Measurements from ENCODE around the gene STK38L.

Gene STK38L

GRCh38 chr12:27333403-27334009 is 89.4 kb downstream of the STK38L start (continued):
- TF ChIP-seq ZNF23 (tag by site-specific recombination; IDR thresholded peaks at IDR 0.05; ENCODE audit: borderline replicate concordance) = no peak
- TF ChIP-seq ZFHX2 (tag by site-specific recombination; conservative IDR thresholded peaks at IDR 0.05) = peak; percentile 68
- no peak for TF ChIP-seq KLF10 (tag by site-specific recombination; IDR thresholded peaks at IDR 0.05)
- TF ChIP-seq ZNF610 (tag by site-specific recombination; IDR thresholded peaks at IDR 0.05; ENCODE audit: borderline replicate concordance) = no peak
- TF ChIP-seq ZNF658 (tag by site-specific recombination; IDR thresholded peaks at IDR 0.05) = no peak
- TF ChIP-seq KLF1 (tag by site-specific recombination; IDR thresholded peaks at IDR 0.05) = no peak
- TF ChIP-seq SALL2 (tag by site-specific recombination; IDR thresholded peaks at IDR 0.05; ENCODE audit: borderline replicate concordance) = no peak
- TF ChIP-seq ZNF146 (tag by site-specific recombination; IDR thresholded peaks at IDR 0.05) = no peak
- no peak for TF ChIP-seq ZNF639 (tag by site-specific recombination; IDR thresholded peaks at IDR 0.05)
- TF ChIP-seq MYNN (tag by site-specific recombination; IDR thresholded peaks at IDR 0.05; ENCODE audit: borderline replicate concordance) = no peak
- TF ChIP-seq ZNF211 (tag by site-specific recombination; IDR thresholded peaks at IDR 0.05; ENCODE audit: low read depth) = no peak
- no peak for TF ChIP-seq ZNF76 (tag by site-specific recombination; IDR thresholded peaks at IDR 0.05; ENCODE audit: borderline replicate concordance, low read depth)
- TF ChIP-seq FEZF1 (tag by site-specific recombination; IDR thresholded peaks at IDR 0.05) = no peak
- no peak for TF ChIP-seq ZNF324 (tag by site-specific recombination; IDR thresholded peaks at IDR 0.05)
- TF ChIP-seq ZNF544 (tag by site-specific recombination; IDR thresholded peaks at IDR 0.05) = no peak
- TF ChIP-seq BCL11A (tag by site-specific recombination; IDR thresholded peaks at IDR 0.05; ENCODE audit: low read depth) = no peak
- TF ChIP-seq ZNF132 (tag by site-specific recombination; IDR thresholded peaks at IDR 0.05; ENCODE audit: borderline replicate concordance) = no peak
- no peak for TF ChIP-seq ZBTB1 (tag by site-specific recombination; IDR thresholded peaks at IDR 0.05)
- no peak for TF ChIP-seq ZNF776 (tag by site-specific recombination; IDR thresholded peaks at IDR 0.05; ENCODE audit: borderline replicate concordance)
- TF ChIP-seq ZNF26 (tag by site-specific recombination; IDR thresholded peaks at IDR 0.05) = no peak
- no peak for TF ChIP-seq SP2 (tag by site-specific recombination; IDR thresholded peaks at IDR 0.05)
- TF ChIP-seq ZNF837 (tag by site-specific recombination; IDR thresholded peaks at IDR 0.05) = no peak
- TF ChIP-seq ZNF18 (tag by site-specific recombination; IDR thresholded peaks at IDR 0.05) = no peak
- no peak for TF ChIP-seq ZNF133 (tag by site-specific recombination; IDR thresholded peaks at IDR 0.05)
- TF ChIP-seq ZBTB8A (tag by site-specific recombination; IDR thresholded peaks at IDR 0.05) = peak; percentile 82
- no peak for TF ChIP-seq ZNF280C (tag by site-specific recombination; IDR thresholded peaks at IDR 0.05)
- no peak for TF ChIP-seq OVOL3 (tag by site-specific recombination; IDR thresholded peaks at IDR 0.05)
- no peak for TF ChIP-seq ZNF521 (tag by site-specific recombination; IDR thresholded peaks at IDR 0.05)
- TF ChIP-seq ZNF239 (tag by site-specific recombination; IDR thresholded peaks at IDR 0.05) = no peak
- 0 out of 2 replicates have a peak, but pooled peaks have one; percentile 36 for TF ChIP-seq KLF16 (tag by site-specific recombination; IDR thresholded peaks at IDR 0.05)
- no peak for TF ChIP-seq REST (tag by site-specific recombination; IDR thresholded peaks at IDR 0.05)
- no peak for TF ChIP-seq YY1 (tag by site-specific recombination; IDR thresholded peaks at IDR 0.05)
